Measurements from ENCODE around the gene DCAF8. TPM values are rescaled to one million over a fixed set of nuclear protein-coding genes. Genes with fewer than 3 reads are reported as not detected.

Gene DCAF8
- total and polyA plus RNA-seq, 2 experiments from 2014 or later = 55.0 to 104 TPM

- no peak for TF ChIP-seq EZH2 (IDR thresholded peaks at IDR 0.05; ENCODE audit: low read depth, unreplicated experiment)
- TF ChIP-seq ZNF114 (CRISPR knock-in tag; IDR thresholded peaks at IDR 0.05) = no peak
These were observed 67.7 kb downstream of the DCAF8 start (continued) for GRCh38 chr1:160194737-160195059.

- Mint-ChIP-seq H3K4me1 (peaks cover 6% of the 10 kb centered on the region), H3K27me3 (ENCODE audit: insufficient read depth, low read depth, poor library complexity) (peaks cover 3% of the 10 kb centered on the region), H3K27ac (no peak overlapping the region), H3K36me3 (ENCODE audit: low read depth) (no peaks in the 10 kb centered on the region), H3K4me3 (no peak overlapping the region), H3K9me3 (no peaks in the 10 kb centered on the region)
- no peaks in the 10 kb centered on the region for H3K79me2 ChIP-seq (replicated peaks; ENCODE audit: insufficient read depth)
- 0 out of 2 replicates have a peak, but pooled peaks cover 9% of the 10 kb centered on the region for H3F3A ChIP-seq (replicated peaks; ENCODE audit: low read depth)
- H4K20me1 ChIP-seq (replicated peaks; ENCODE audit: insufficient read depth) = no peaks in the 10 kb centered on the region
- no peaks in the 10 kb centered on the region for H3K27me3 ChIP-seq (ENCODE audit: insufficient read depth)
- H3K4me1 ChIP-seq (ENCODE audit: insufficient read depth) = peaks cover 29% of the 10 kb centered on the region
- peaks cover 3% of the 10 kb centered on the region; the same call in 1 of the 2 replicates for H3K9me2 ChIP-seq (ENCODE audit: insufficient read depth)
- no peaks in the 10 kb centered on the region for H3K36me3 ChIP-seq (ENCODE audit: insufficient read depth)
- H3K27ac ChIP-seq (ENCODE audit: low read depth) = no peak overlapping the region
- ATAC-seq (no peak), DNase-seq (ENCODE audit: low spot score) (no peak)
- H3K4me2 ChIP-seq = peak overlapping the region; percentile 74
- peak overlapping the region; percentile 95 for H2AFZ ChIP-seq
- TF ChIP-seq EZH2phosphoT487 (IDR thresholded peaks at IDR 0.05; ENCODE audit: unreplicated experiment) (no peak), ZNF114 (CRISPR knock-in tag; IDR thresholded peaks at IDR 0.05) (no peak), ZNF462 (CRISPR knock-in tag; IDR thresholded peaks at IDR 0.05) (no peak), NANOG (IDR thresholded peaks at IDR 0.05; ENCODE audit: borderline replicate concordance) (no peak), REST (IDR thresholded peaks at IDR 0.05; ENCODE audit: unreplicated experiment) (no peak), JUNB (IDR thresholded peaks at IDR 0.05; ENCODE audit: unreplicated experiment) (no peak), ZNF331 (CRISPR knock-in tag; IDR thresholded peaks at IDR 0.05; ENCODE audit: low read depth) (no peak)
- H3K4me3 ChIP-seq = no peak overlapping the region
These were observed 68.3 kb downstream of the DCAF8 start for GRCh38 chr1:160193832-160194736.

Data from GM23338 (cell line).